HG03025 (cell line): ENCODE data around the gene ICAM5.

Source experiments
- ATAC-seq: cut with Tn5 transposase; IDR thresholded peaks from one replicate; pipeline ENCODE4 v1.9.1; 2021; ENCODE audit warnings: mild to moderate bottlenecking, moderate library complexity; ENCODE audit not compliant: unreplicated experiment, low FRiP score

ICAM5 gene

GRCh38 chr19:10290876-10291553 is 1.3 kb downstream of the ICAM5 start:
- no peak for ATAC-seq

GRCh38 chr19:10291554-10292205 is 1.9 kb downstream of the ICAM5 start:
- ATAC-seq, result no peak

- ATAC-seq, result peak; percentile 47
Observed at GRCh38 chr19:10292206-10292788, 2.5 kb downstream of the ICAM5 start.

- no peak for ATAC-seq
Observed at GRCh38 chr19:10292789-10293636, 3.3 kb downstream of the ICAM5 start.

GRCh38 chr19:10293637-10294367 is 4.0 kb downstream of the ICAM5 start:
- ATAC-seq, result no peak

- no peak for ATAC-seq
Observed at GRCh38 chr19:10294368-10294697, 4.6 kb downstream of the ICAM5 start.

- no peak for ATAC-seq
Observed at GRCh38 chr19:10295305-10295846, 5.6 kb downstream of the ICAM5 start.

- no peak for ATAC-seq
Observed at GRCh38 chr19:10295847-10296591, 6.3 kb downstream of the ICAM5 start.

GRCh38 chr19:10299545-10300458 is 10.1 kb downstream of the ICAM5 start:
- no peak for ATAC-seq

GRCh38 chr19:10305139-10305806 is 15.5 kb downstream of the ICAM5 start:
- ATAC-seq, result no peak

GRCh38 chr19:10306327-10306726 is 16.6 kb downstream of the ICAM5 start:
- ATAC-seq, result no peak

GRCh38 chr19:10309423-10309822 is 19.7 kb downstream of the ICAM5 start, which contains the start of gene ZGLP1:
ZGLP1 (minus strand) TSS chr19:10309815.
- ATAC-seq, result no peak

GRCh38 chr19:10315335-10316214 is 25.8 kb downstream of the ICAM5 start, which contains the start of gene FDX2:
FDX2 (minus strand) TSS chr19:10316015; CDS start chr19:10315996, 19 bp downstream.
- ATAC-seq, result no peak

- no peak for ATAC-seq
Observed at GRCh38 chr19:10316229-10317044, 26.7 kb downstream of the ICAM5 start.

- ATAC-seq, result no peak
Observed at GRCh38 chr19:10317045-10317856, 27.5 kb downstream of the ICAM5 start.
